Caki2 (cell line): ENCODE results near the gene CRAMP1. TPM values are rescaled to one million over a fixed set of nuclear protein-coding genes. Genes with fewer than 3 reads are reported as not detected.
"Not testable (repeated sequence)": the region's sequence is repeated elsewhere in the genome, so short reads cannot be mapped to it uniquely, and the experiment has no call there.

Experiments
- DNase-seq: peaks from one replicate; pipeline ENCODE4 v3.0.0-alpha.2; 2015; ENCODE audit warnings: low read depth
- in situ Hi-C: cut with HindIII; loops from 2 replicates; pipeline ENCODE4 v1.10.0; 2016; ENCODE audit warnings: low sequenced_read_pairs, low pct_unique_long_range_greater_than_20kb, mixed read lengths
- total RNA-seq: library from RNA; depleted of rRNA; stranded (reverse); fragments of >200 nt; shearing (Covaris generic); gene quantifications from 2 replicates; pipeline ENCODE4 v1.2.3, GENCODE V29; 2014; ENCODE audit warnings: low replicate concordance; rRNA removed

CRAMP1 gene
- total RNA-seq, 1 experiment from 2014 or later = 4.1 TPM

GRCh38 chr16:1713933-1714332, 101.8 kb downstream of the CRAMP1 start:
- DNase-seq = no peak
- in situ Hi-C loops = no loop called here

GRCh38 chr16:1715220-1715619, 103.1 kb downstream of the CRAMP1 start:
- in situ Hi-C loops = no loop called here

GRCh38 chr16:1718236-1718635, 106.1 kb downstream of the CRAMP1 start:
- in situ Hi-C loops, DNase-seq: not testable (repeated sequence)

More at GRCh38 chr16:1715220-1715619, 103.1 kb downstream of the CRAMP1 start:
- no peak for DNase-seq

GRCh38 chr16:1719559-1720229, 107.5 kb downstream of the CRAMP1 start:
- in situ Hi-C loops = not testable (repeated sequence)
- DNase-seq = peak; percentile 43

- in situ Hi-C loops = no loop called here
- no peak for DNase-seq
Observed at GRCh38 chr16:1721372-1721771, 109.2 kb downstream of the CRAMP1 start.

GRCh38 chr16:1723450-1724147, 111.4 kb downstream of the CRAMP1 start:
- DNase-seq = peak; percentile 80
- in situ Hi-C loops = no loop called here

- no peak for DNase-seq
- in situ Hi-C loops = no loop called here
Observed at GRCh38 chr16:1724491-1724890, 112.3 kb downstream of the CRAMP1 start.

GRCh38 chr16:1726661-1727502, 114.7 kb downstream of the CRAMP1 start:
- DNase-seq = no peak
- in situ Hi-C loops = no loop called here

Other genes with a start within 250 kb of the CRAMP1 start
- 40.5 and 46.1 TPM in 2 replicates for gene UNKL, start 197.7 kb upstream of the CRAMP1 start, total RNA-seq
- 51.7 and 72.0 TPM in 2 replicates for gene UQCC4, start 191.6 kb upstream of the CRAMP1 start, total RNA-seq
- not detected in 2 replicates for gene PERCC1, start 181.3 kb upstream of the CRAMP1 start, total RNA-seq
- not detected in 2 replicates for gene CCDC154, start 167.8 kb upstream of the CRAMP1 start, total RNA-seq
- gene CLCN7, start 137.3 kb upstream of the CRAMP1 start, total RNA-seq = 221 and 247 TPM in 2 replicates
- gene PTX4, start 123.4 kb upstream of the CRAMP1 start, total RNA-seq = not detected in 2 replicates
- gene TELO2, start 119.0 kb upstream of the CRAMP1 start, total RNA-seq = 77.2 and 81.8 TPM in 2 replicates
- not detected in 2 replicates for gene TMEM204, start 78.7 kb upstream of the CRAMP1 start, total RNA-seq
- gene IFT140, start 288 bp upstream of the CRAMP1 start, total RNA-seq = 34.1 and 57.5 TPM in 2 replicates
- 257 and 290 TPM in 2 replicates for gene JPT2, start 65.9 kb downstream of the CRAMP1 start, total RNA-seq
- 13.8 and 24.5 TPM in 2 replicates for gene MAPK8IP3, start 93.8 kb downstream of the CRAMP1 start, total RNA-seq
- gene NME3, start 159.2 kb downstream of the CRAMP1 start, total RNA-seq = 218 and 272 TPM in 2 replicates
- gene EME2, start 160.4 kb downstream of the CRAMP1 start, total RNA-seq = 3.5 and 8.9 TPM in 2 replicates
- 434 and 458 TPM in 2 replicates for gene MRPS34, start 160.8 kb downstream of the CRAMP1 start, total RNA-seq
- 87.3 and 107 TPM in 2 replicates for gene SPSB3, start 170.2 kb downstream of the CRAMP1 start, total RNA-seq
- 233 and 346 TPM in 2 replicates for gene NUBP2, start 170.6 kb downstream of the CRAMP1 start, total RNA-seq
- not detected in 2 replicates for gene IGFALS, start 181.3 kb downstream of the CRAMP1 start, total RNA-seq
- 205 and 219 TPM in 2 replicates for gene HAGH, start 214.5 kb downstream of the CRAMP1 start, total RNA-seq
- gene FAHD1, start 214.8 kb downstream of the CRAMP1 start, total RNA-seq = 120 and 169 TPM in 2 replicates